ENCODE results near the gene TRIM13.
"Not testable (repeated sequence)": the region's sequence is repeated elsewhere in the genome, so short reads cannot be mapped to it uniquely, and the experiment has no call there.

Gene TRIM13

DNA sequence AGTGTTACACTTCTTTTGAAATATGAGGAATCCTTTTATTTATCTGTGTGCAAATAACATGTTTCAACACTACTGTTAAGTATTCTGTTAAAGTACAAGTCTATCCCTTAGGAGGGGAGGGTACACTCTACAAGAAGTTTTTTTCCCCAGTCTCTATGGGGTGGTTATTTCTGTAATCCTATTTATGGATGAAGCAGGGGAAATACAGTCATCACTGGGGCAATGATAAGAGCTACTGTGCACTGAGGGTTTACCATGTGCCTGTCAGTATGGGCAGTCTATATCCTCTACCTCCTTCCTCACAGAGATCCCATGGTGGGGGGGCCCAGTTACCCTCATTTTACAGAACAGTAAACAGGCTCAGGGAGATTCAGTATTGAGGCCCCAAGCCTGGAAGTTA lies 16.6 kb upstream of the TRIM13 start:
- TF ChIP-seq, protein P1, sequence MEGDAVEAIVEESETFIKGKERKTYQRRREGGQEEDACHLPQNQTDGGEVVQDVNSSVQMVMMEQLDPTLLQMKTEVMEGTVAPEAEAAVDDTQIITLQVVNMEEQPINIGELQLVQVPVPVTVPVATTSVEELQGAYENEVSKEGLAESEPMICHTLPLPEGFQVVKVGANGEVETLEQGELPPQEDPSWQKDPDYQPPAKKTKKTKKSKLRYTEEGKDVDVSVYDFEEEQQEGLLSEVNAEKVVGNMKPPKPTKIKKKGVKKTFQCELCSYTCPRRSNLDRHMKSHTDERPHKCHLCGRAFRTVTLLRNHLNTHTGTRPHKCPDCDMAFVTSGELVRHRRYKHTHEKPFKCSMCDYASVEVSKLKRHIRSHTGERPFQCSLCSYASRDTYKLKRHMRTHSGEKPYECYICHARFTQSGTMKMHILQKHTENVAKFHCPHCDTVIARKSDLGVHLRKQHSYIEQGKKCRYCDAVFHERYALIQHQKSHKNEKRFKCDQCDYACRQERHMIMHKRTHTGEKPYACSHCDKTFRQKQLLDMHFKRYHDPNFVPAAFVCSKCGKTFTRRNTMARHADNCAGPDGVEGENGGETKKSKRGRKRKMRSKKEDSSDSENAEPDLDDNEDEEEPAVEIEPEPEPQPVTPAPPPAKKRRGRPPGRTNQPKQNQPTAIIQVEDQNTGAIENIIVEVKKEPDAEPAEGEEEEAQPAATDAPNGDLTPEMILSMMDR (conservative IDR thresholded peaks at IDR 0.05; ENCODE audit: low read depth), result no peak
- no peak overlapping the region for H3K27ac ChIP-seq
- no peak for DNase-seq (ENCODE audit: low spot score)
- ChIA-PET POLR2A (ENCODE audit: low non-redundant PET) (no interaction called here), CTCF (no interaction called here)

DNA sequence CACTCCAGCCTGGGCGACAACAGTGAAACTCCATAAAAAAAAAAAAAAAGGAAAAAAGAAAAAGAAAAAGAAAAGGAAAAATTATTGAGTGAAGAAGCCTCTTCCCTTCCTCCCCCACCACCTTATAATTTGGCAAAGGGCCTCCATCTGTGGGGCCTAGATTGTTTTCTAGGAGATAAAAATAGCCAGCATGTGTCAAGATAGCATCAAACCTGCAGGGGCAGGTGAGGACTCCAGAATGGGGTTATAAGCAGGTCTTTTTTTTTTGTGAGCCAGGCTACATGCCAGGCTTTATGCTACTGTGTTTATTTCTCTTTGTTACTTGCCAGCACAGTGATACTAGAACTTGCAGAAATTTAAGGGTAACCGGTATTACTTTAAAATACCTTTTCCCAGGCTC lies 11.7 kb upstream of the TRIM13 start:
- H3K27ac ChIP-seq, result no peak overlapping the region
- TF ChIP-seq, protein P1 (conservative IDR thresholded peaks at IDR 0.05; ENCODE audit: low read depth), result no peak
- ChIA-PET CTCF (no interaction called here), POLR2A (ENCODE audit: low non-redundant PET) (no interaction called here)
- no peak for DNase-seq (ENCODE audit: low spot score)

DNA sequence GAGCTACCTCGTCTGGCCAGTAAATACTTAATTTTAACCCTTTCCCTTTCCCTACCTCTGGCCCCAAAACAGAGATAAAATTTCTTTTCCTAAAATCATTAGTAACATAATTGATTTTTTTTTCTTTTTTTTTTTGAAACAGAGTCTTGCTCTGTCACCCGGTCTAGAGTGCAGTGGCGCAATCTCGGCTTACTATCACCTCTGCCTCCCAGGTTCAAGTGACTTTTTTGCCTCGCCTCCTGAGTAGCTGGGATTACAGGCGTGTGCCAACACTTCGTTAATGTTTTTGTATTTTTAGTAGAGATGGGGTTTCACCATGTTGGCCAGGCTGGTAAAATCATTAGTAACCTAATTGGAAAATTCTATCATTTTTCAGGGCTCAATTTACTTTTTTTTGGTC lies 10.4 kb upstream of the TRIM13 start:
- POLR2A ChIA-PET (ENCODE audit: low non-redundant PET), result no interaction called here
- CTCF ChIA-PET, result interaction anchor here (0.6 kb wide), 1 partner anchor 941 kb away, joined by 9 read pairs; no protein-coding TSS in a partner anchor
- TF ChIP-seq, protein P1 (conservative IDR thresholded peaks at IDR 0.05; ENCODE audit: low read depth), result no peak
- DNase-seq (ENCODE audit: low spot score), result no peak
- no peak overlapping the region for H3K27ac ChIP-seq

DNA sequence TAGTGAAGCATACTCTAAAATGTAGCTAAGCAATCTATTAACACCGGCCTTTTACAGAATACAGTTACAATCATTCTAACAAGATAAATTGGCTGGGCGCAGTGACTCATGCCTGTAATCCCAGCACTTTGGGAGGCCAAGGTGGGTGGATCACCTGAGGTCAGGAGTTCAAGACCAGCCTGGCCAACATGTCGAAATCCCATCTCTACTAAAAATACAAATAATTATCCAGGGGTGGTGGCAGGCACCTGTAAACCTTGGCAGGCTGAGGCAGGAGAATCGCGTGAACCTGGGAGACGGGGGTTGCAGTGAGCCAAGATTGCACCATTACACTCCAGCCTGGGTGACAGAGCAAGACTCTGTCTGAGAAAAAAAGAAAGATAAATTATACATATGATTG lies 6.2 kb upstream of the TRIM13 start:
- CTCF ChIA-PET, result interaction anchor here (1.1 kb wide), 1 partner anchor 1079 kb away, joined by 3 read pairs; no protein-coding TSS in a partner anchor
- H3K27ac ChIP-seq, result peak overlapping the region; percentile 26; the same call in 1 of the 2 replicates
- DNase-seq (ENCODE audit: low spot score); POLR2A ChIA-PET (ENCODE audit: low non-redundant PET): not testable (repeated sequence)

DNA sequence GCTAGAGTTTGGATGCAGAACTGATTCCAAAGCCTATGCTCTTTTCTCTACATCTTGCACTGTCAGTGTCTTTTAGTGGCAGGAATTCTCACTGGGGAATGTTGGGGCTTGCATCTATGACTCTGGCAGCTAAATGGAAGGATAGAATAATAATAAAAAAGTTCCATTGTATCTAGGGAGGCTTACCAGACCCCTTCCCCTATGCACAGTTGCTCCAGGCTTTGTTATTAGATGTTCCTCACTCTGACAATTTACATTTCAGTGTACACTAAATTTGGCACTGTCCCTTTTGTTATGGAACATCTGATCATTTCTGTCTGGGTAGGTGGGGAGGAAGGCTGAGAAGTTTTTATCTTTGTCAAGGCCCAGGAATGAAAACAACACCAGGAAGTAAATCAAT lies 3.7 kb upstream of the TRIM13 start:
- ChIA-PET CTCF (no interaction called here), POLR2A (ENCODE audit: low non-redundant PET) (no interaction called here)
- TF ChIP-seq, protein P1 (conservative IDR thresholded peaks at IDR 0.05; ENCODE audit: low read depth), result no peak
- no peak overlapping the region for H3K27ac ChIP-seq
- no peak for DNase-seq (ENCODE audit: low spot score)

DNA sequence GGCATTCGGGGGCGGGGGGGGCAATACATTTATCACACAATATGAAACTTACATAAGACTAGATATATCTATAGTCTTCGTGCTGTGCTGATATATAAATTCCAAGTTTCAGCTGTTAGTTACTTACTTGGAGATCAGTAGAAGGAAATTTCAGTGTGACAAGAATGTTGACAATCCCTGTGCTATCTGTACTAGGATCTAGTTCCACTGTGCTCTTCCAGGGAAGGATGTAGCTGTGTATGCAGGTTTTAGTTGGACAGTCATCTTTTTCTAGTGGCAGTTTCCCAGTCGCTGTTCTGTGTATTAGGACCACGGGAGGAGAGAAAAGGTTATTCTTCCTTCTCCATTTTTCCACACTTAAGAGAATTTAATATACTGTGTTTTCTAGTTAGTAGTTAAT lies 3.2 kb upstream of the TRIM13 start:
- CTCF ChIA-PET, result no interaction called here
- TF ChIP-seq, protein P1 (conservative IDR thresholded peaks at IDR 0.05; ENCODE audit: low read depth), result no peak
- DNase-seq (ENCODE audit: low spot score), result no peak
- H3K27ac ChIP-seq, result no peak overlapping the region
- POLR2A ChIA-PET (ENCODE audit: low non-redundant PET), result no interaction called here

DNA sequence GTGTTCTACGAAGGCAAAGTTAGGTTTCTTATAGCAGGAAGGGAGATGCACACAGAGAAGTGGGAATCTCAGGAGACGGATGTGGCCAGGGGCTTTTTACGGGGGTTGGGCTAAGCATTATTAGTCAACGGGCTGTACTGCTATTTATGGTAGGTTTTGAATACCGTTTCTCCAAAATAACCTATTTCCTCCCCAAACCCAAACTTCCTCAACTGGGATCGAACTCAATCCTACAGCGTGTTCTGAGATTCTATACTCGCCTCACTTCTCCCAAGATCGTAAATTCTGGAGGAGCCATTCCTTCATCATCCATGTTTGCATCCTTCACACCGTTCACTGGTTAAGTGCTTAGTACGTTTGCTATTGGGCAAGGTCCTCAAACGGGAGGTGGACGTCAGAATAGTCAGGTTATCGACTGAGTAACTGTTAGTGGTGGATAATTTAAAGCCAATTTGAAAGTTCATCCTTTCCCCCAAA lies 1.2 kb upstream of the TRIM13 start:
- peak overlapping the region; percentile 98 for H3K27ac ChIP-seq
- TF ChIP-seq, protein P1 (conservative IDR thresholded peaks at IDR 0.05; ENCODE audit: low read depth), result no peak
- POLR2A ChIA-PET (ENCODE audit: low non-redundant PET), result no interaction called here
- DNase-seq (ENCODE audit: low spot score), result no peak
- CTCF ChIA-PET, result no interaction called here

Data from RWPE1 (cell line).